PC-9 (cell line): ENCODE data around the gene DCST2.

Experiments used
- CTCF ChIP-seq: fragments of 200-600 bp; sonication (generic); conservative IDR thresholded peaks from 2 replicates; pipeline ENCODE4 v1.6.1; 2017; ENCODE audit warnings: mixed run types, antibody characterized with exemption, mild to moderate bottlenecking, moderate library complexity
- EZH2 ChIP-seq: fragments of 200-600 bp; sonication (generic); IDR thresholded peaks from 2 replicates; pipeline ENCODE4 v1.8.0; 2017; ENCODE audit warnings: antibody characterized with exemption, low read depth

- no peak for TF ChIP-seq CTCF
- no peak for TF ChIP-seq EZH2
Observed at GRCh38 chr1:155078469-155079209, 45.1 kb upstream of the DCST2 start, which contains the start of gene EFNA3.
